ENCODE measurements around the gene TMEM255A.

DNA sequence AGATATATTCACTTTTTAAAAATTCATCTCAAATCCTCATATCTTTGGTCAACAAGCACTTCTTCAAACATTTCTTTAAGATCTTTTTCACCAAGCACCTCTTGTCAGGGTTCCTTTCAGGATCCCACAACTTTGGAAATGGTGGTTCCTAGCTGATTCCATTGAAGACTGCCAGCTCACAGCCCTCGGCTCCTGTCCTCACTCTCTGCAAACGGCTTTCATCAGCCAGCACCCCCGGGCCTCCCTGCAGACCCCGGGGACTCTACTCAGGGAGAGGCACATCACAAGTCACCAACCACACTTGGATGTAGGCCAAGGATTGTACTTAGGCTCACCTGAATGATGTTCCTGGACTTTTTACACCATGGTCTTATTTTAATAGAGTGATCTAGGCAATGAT, 40.7 kb downstream of the TMEM255A start:
- TF ChIP-seq POLR2A (IDR thresholded peaks at IDR 0.05) (no peak), POLR2AphosphoS5 (IDR thresholded peaks at IDR 0.05) (no peak)
- TF ChIP-seq, protein P1, sequence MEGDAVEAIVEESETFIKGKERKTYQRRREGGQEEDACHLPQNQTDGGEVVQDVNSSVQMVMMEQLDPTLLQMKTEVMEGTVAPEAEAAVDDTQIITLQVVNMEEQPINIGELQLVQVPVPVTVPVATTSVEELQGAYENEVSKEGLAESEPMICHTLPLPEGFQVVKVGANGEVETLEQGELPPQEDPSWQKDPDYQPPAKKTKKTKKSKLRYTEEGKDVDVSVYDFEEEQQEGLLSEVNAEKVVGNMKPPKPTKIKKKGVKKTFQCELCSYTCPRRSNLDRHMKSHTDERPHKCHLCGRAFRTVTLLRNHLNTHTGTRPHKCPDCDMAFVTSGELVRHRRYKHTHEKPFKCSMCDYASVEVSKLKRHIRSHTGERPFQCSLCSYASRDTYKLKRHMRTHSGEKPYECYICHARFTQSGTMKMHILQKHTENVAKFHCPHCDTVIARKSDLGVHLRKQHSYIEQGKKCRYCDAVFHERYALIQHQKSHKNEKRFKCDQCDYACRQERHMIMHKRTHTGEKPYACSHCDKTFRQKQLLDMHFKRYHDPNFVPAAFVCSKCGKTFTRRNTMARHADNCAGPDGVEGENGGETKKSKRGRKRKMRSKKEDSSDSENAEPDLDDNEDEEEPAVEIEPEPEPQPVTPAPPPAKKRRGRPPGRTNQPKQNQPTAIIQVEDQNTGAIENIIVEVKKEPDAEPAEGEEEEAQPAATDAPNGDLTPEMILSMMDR (IDR thresholded peaks at IDR 0.05): no peak
